MV-4-11 (cell line): ENCODE results near the gene USH2A.
"Not testable (repeated sequence)": the region's sequence is repeated elsewhere in the genome, so short reads cannot be mapped to it uniquely, and the experiment has no call there.

ENCODE experiments used
- DNase-seq: peaks from one replicate; lab custom pipeline; 2025; lab: John Stamatoyannopoulos, UW

The USH2A gene

DNA sequence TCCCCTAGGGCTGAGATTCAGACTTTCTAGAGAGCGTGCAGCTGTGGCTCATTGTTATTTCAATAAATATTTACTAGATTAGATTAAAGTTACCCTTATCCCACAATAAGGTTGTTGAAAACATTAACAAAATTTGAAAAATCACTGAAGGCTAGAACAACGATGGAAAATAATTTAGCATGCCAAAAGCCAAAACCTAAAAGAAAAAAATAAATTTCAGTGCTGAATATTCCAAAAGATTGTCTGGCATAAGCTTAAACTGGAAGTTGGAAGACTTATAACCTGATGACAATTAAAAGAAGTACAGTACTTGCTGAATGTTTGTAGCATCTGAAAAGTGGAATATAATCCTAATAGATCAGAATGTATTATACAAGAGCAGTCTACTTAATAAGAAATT is 221.3 kb downstream of the USH2A start:
- no peak for DNase-seq

DNA sequence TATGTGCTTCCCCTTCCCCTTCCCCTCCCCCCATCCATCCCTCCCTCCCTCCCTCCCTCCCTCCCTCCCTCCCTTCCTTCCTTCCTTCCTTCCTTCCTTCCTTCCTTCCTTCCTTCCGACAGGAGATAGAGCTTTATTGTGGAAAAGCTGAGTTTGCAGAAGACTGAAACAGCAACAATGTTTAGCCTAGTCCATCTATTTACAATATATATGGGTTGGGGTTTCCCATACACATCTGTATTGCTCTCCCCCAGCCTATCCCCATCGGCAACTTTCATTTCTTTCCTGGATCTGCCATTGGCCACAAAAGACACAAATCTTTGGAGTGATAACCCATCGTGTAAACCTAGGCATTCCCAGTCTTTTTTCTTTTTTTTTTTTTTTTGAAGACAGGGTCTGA is 222.3 kb downstream of the USH2A start:
- DNase-seq: no peak

DNA sequence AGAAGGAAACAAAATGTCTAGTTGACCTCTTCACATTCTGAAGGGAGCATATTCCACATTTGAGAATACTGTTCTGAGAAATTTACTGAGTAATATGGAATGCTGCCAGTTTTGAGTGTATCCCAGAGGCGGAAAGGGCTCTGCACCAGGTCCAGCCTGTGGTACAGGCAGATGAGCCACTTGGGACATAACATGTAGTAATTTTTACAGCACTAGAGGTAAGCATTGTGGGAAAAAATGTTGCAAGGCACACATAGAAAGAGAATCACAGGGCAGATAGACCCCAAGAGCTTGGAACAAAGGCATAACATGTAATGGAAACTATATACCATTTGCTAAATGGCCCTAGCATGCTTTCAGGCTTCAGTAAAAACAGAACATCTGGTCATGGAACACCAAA is 228.5 kb downstream of the USH2A start:
- no peak for DNase-seq

DNA sequence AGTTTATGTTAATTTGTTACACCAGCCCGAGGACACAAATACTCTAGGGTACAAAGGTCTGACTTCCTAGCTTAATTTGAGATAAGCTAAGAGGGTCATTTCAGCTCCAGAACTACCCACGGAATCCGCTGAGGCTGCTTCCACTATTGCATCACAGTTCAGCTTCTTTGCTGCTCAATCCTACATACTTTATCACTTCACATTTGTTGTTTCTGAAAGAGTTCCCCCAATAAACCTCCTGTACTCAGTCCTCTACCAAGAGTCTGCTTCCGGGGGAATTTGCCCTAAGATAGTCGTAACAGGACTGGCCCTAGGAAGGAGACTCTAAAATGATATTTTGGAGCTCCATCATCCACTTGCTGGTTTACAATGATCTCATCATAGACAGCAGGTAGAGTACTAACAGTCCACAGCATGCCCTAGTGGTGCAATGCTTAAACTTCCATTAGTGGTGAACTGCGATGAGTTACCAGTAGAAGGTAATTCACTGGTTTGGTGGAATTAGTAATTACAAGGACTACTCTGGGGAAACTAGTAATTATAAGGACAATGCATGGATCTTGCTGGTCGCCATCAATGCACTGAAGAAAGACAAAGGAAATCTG is 229.3 kb downstream of the USH2A start:
- no peak for DNase-seq

DNA sequence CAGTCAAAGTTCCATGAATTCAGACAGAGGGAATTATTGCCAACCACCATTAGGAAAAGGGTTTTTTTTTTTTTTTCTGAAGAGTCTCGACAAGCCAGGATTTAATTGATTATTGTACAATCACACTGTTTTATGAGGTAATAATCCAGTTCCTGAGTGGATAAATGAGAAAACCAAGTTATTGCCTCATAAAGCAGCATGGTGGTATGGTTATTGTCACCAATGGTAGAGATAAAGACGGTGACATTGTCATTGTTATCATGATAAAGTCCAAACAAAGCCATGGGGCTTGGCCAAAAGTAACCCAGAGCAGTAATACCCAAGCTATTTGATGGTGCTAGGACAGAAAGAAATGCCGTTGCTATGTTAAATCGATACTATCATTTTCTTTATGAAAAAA is 232.8 kb downstream of the USH2A start:
- no peak for DNase-seq

DNA sequence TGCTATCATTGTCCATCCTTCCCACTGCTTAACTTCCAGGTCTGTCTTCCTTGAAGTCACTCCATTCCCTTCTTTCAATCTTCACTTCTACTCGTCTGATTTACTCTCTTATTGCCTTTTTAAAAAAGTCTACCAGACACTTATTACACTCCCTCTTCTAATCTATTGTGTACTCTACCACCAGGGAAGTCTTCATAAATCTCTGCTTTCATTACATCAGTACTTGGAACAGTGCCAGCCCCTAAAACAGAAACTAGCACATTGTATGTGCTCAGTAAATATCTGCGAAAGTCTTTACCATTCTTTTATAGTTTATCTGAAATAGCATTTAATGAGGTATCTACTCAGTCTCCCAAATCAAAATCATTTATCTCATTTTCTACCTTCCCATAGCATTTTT is 236.4 kb downstream of the USH2A start:
- DNase-seq: no peak

DNA sequence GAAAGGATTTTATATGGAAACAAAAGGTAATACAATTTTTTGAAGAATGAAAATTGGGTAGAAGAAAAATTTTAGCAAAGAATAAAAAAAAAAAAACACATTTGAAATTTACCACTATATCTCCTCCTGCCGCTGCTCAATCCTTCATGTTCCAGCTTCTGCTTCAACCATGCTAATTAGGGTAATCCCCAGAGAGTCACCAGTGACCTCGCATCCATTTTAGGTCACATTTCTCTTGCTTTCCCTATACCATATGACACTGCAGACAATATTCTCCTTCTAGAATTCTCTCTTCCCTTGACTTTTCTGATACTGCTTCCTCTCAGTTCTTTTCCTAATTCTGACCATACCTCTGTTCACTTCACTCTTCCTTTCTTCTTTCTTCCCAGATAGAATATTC is 237.1 kb downstream of the USH2A start:
- no peak for DNase-seq

DNA sequence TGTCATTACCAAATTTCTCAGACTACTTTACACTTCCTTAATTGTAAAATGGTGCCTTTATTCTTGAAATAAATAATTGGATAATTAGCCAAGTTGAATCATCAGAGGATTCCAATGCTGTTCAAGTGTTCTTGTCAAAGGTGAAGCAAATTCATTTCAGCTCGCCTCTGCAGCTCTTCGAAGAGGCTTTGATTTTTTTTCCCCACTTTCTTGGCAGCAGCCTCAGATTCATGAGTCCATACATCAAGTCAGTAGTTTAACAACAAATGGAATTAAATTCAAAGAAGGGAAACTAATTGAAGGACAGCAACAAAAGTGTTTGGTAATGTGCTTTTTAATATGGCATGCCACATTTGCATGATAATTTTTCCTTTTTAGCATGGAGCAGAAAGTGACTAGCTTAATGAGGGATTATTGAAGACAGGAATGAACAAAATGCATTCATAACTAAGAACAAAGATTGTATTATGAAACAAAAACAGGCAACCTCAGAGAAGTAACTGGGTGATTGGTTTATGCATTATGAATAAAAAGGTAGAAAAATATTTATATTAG is 239.0 kb downstream of the USH2A start:
- DNase-seq: no peak

DNA sequence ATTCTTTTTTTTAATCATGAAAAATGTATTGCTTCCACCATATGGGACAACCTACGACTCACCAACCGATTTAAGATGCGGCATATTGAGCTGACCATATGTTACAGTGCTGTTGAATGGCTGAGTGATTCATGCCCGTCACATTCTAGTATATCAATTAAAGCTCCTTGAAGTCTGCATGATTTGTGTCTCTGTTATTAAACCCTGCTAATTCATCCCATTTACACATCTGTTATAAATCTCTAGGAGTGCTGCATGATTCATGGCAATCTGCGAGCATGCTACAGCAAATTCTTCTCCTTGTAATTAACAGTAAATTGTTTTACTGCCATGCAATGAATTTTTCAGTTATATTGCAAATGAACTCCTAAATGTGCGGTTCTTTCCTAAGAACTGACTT is 239.8 kb downstream of the USH2A start:
- no peak for DNase-seq

DNA sequence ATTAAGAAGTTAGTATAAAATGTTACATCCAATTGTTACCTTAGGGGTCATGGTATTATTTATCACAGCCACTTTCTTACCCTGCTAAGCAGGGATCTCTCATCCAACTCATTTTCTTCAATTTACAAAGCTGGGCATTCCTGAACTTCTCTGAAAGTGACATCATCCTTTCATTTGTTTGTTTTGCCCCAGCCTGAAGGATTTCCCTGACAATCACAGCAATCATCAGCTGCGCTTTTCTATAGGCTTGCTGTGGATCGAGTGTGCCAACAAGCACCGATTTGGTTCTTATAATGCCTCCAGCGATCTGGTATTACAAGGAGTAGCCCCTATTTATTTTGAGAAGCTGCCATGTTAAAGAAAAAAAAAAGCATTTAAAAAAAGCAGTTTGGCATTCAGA is 240.2 kb downstream of the USH2A start:
- DNase-seq: no peak

DNA sequence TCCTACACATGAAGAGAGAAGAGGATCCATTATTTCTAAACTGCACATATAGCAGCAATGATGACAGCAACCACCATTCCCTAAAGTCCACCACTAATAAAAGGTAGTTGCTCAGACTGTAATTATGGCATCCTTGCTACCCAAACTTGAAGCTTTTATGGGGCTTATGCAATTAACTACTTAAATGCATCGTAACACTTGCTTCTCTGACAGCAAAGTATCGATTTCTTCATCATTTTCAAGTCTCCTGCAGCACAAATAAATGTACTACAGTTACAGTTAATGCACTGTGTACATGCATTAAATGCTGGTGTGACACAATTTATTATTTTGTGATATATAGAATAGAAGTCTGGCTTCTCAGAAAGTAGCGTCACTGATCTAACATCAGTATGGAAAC is 241.7 kb downstream of the USH2A start:
- no peak for DNase-seq

DNA sequence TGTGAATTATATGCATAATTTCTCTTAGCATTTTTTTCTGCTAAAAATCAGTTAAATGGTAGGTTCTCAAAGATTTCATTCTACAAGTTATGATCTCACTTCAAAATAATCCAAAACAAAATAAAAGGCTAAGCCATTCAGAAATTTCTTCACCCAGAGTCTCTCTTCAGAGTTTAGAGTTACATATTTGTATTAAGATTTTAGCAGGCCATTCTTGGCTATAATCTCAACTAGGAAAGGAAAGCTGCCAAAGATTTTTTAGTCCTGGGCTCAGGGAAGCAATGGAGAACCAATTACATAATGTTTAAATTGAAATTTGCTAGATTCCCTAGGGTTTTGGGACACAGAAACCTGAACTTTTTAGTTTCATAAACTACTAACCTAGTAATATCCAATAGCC is 245.0 kb downstream of the USH2A start:
- DNase-seq: no peak

DNA sequence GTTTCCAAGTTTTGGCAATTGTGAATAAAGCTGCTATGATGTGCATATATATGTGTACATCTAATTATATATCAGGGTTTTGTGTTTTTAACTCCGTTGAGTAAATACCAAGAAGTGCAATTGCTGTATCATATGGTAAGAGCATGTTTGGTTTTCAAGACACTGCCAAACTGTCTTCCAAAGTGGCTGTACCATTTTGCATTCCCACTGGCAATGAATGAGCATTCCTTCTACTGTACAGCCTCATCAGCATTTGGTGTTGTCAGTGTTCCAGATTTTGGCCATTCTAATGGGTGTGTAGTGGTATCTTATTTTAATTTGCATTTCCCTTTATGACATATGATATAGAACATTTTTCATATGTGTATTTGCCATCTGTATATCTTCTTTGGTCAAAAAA is 246.3 kb downstream of the USH2A start:
- no peak for DNase-seq

DNA sequence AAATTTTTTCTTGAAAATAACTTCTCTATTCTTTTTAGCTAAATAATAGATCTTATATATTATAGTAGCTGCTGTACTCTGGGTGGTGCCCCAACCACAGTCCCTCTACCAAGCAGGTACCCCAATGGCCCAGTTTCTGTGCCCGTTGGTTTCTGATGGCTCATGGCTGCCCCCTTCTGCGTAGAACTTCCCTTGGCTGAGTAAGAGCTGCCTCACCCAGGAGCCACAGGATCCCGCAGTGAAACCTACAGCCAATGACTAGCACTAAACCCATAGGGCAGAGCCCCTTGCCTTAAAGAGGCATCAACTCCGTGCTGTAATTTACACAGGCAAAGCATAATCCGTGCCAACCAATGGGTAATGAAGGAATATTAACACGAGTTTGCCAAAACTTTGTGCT is 247.5 kb downstream of the USH2A start:
- DNase-seq: no peak

DNA sequence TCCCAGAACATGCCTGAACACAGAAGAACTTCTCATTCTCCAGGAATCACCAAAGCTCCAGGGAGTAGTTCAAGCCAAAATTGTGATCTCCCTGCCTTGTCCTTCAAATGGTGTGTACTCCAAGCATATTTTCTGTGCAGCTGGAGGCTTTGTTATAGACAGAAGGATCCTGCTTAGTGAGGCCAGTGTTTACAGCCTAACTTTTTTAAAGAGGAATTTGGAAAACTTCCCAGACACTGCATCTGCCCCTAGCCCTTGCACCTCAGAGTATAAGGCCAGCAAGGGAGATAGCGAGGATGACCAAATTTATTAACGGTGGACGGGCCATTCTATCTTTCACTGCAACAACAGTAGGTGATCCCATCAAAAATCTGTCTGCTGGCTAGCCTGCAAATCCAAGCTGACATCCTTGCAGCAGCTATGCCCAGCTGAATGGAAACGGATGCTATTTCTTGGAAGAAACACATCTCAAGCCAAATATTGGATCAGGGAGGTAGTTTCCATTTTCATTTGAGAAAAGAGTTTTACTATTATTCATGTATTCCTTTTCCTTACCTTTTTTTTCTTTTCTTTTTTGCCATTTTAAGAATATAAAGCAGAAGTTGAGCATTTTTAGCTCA is 249.8 kb downstream of the USH2A start:
- DNase-seq: no peak

DNA sequence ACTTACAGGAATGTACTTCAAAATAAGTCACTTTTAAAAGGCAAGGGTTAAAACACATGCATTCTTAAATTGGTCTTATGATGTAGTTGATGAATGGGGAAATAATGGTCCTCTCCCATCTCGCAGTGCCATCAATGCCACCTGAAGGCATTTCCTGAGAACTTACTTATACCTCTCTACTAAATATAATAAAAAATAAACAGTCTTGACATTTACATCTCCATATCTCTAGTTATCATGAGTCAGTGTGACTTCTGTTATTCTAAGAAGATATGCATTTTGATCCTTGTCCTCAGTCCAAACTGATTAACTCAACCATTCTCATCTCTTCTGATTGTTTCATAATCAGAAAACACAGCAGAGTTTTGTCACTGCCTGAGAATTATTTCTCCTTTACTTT is 253.9 kb downstream of the USH2A start:
- DNase-seq: no peak

DNA sequence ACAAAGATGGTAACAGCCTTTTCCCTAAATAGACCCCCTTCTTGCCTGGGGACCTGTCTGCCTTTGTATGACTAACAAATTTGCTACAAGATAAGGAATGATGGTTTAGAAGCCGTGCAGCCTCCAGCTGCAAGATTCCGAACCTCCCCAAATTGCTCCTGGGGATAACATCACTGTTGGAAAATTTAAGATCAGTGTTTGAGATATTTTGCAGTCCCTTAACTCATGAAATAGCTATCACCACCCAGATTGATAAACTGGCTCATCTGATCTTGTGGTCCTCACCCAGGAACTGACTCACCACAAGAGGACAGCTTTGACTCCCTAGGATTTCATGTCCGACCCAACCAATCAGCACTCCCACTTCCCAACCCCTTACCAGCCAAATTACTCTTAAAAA is 254.7 kb downstream of the USH2A start:
- DNase-seq: no peak

DNA sequence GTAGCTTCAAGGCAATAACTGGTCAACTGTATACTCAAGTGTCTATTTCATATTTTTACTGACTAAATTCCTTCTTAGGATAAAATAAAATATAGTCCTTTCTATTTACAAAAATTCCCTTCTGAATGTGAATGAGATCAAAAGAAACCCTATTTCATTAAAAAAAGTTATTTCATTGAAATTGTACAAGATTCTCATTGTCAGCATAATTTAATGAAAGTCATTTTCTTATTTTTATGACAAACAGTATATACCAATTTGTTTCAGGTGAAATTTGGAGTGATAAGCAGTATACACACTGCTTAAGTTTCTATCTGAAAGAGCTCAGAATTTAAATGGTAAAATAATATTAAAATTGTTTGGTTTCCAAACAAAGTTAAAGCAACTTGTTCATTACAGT is 269.2 kb downstream of the USH2A start:
- no peak for DNase-seq

DNA sequence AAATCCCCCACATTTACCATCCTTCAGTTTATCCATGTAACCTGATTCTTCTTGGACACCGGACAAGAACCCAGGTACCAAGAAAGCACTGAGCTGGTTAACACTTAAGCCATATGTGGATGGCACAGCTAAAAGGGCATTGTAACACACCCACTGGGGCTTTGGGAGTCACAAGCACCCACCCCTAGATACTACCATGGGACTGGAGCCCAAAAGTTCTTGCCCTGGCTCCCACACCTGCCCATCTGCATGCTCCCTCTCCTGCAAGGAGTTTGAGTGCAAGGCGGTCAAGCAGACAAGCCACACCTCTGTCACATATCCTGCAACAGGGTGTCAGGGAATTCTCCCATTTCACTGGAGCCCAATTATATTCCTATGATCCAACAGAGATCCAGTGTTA is 270.1 kb downstream of the USH2A start:
- no peak for DNase-seq

DNA sequence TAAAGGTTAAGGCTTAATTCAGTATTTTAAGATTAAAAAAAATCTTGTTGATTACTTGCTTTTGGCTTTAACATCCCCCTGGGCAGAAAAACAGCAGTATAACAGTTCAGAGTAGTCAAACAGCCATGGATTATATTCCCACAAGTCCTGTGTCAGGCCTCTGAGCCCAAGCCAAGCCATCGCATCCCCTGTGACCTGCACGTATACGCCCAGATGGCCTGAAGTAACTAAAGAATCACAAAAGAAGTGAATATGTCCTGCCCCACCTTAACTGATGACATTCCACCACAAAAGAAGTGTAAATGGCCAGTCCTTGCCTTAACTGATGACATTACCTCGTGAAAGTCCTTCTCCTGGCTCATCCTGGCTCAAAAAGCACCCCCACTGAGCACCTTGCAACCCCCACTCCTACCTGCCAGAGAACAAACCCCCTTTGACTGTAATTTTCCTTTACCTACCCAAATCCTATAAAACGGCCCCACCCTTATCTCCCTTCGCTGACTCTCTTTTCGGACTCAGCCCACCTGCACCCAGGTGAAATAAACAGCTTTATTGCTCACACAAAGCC is 277.7 kb downstream of the USH2A start:
- DNase-seq: not testable (repeated sequence)

DNA sequence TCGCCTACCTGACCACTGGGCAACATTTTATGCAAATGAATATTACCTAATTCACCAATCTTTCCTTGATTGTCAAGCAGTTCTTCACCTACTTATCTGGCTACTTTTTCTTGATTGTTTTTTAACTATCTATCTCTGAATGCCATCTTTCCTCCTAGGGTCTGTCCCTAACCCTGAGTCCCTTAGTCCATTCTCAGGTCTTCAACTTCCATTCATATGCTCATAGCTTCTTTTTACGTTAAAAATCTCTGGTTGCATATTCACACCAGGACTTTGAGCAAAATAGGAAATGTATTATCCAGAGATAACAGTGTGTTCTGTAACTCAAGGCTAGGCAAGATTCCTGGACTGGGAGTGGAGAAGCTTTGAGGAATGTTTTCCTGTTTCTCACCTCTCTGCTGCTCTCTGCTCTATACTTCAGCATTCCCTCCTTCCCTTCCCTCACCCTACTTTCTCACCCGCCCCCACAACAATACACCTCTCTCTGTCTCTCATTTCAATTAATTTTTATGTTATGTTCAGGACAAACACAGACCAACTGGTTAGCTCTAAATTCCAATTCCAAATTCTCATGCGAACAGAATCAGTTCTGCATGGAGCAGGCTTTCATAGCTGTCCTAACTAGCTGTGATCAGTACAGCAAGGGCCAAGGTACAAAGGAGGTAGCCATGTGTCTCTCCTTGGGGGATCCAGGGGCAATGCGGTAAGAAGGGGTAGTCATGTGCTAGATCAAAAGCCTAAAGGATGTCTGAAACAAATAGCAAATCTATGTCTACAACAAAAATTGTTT is 278.4 kb downstream of the USH2A start:
- no peak for DNase-seq

DNA sequence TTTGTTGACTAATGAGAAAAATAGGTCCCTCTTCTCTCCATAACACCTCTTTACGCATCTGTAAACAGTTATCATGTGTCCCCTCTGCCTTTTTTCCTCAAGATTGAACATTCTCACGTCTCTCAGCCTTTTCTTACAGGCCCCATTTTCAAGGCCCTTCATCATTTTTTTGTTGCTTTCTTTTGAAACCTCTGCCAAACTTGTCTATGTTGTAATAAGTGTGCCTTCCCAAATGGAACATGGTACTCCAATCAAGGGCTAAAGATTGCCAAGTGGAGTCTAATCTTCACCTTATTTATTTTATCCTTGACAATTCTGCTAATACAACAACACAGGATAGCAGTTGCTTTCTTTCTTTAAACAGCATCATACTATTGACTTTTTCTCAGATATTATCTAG is 280.3 kb downstream of the USH2A start:
- no peak for DNase-seq
